Renal pelvis (tissue), 12 donors: Measurements from ENCODE around the gene MRPL37. TPM values are rescaled to one million over a fixed set of nuclear protein-coding genes. Genes with fewer than 3 reads are reported as not detected.
"Not testable (repeated sequence)": the region's sequence is repeated elsewhere in the genome, so short reads cannot be mapped to it uniquely, and the experiment has no call there.

Experiments
- DNase-seq: peaks from one replicate; pipeline ENCODE4 v3.0.0-alpha.2; 2013
- long read RNA-seq, 16 experiments: transcript quantifications; one replicate each; lab custom pipeline, GENCODE V29; 2026
- polyA plus RNA-seq, 3 donors: library from polyadenylated mRNA; unstranded; fragments of 120-200 nt; gene quantifications; one replicate each; pipeline ENCODE4 v1.2.1, GENCODE V29; 2013; ENCODE audit not compliant: insufficient read length in 3 of 3

The MRPL37 gene
- polyA plus RNA-seq, result 10 to 100 TPM; 80.0 to 89.0 (median 85.8) TPM
- long read RNA-seq, donor 1, transcript MRPL37-202 (7 exons, 1,483 nt), result major isoform, 24 of 36 reads
- long read RNA-seq, donor 1, partial matches to known transcripts, result 6 of 36 reads
- long read RNA-seq, donor 1, other reads (novel, unspliced or antisense), result 6 of 36 reads
- long read RNA-seq, donor 2, transcript MRPL37-202 (7 exons, 1,483 nt), result major isoform, 50 of 156 reads
- long read RNA-seq, donor 2, partial matches to known transcripts, result 98 of 156 reads
- long read RNA-seq, donor 2, other reads (novel, unspliced or antisense), result 7 of 156 reads
- long read RNA-seq, donor 3, transcript MRPL37-202 (7 exons, 1,483 nt), result major isoform, 22 of 31 reads
- long read RNA-seq, donor 3, partial matches to known transcripts, result 9 of 31 reads
- long read RNA-seq, donor 3, other reads (novel, unspliced or antisense), result 0 of 31 reads
- long read RNA-seq, donor 4, transcript MRPL37-202 (7 exons, 1,483 nt), result major isoform, 30 of 93 reads
- long read RNA-seq, donor 4, partial matches to known transcripts, result 46 of 93 reads
- long read RNA-seq, donor 4, other reads (novel, unspliced or antisense), result 14 of 93 reads
- long read RNA-seq, donor 5, transcript MRPL37-202 (7 exons, 1,483 nt), result major isoform, 17 of 30 reads
- long read RNA-seq, donor 5, partial matches to known transcripts, result 13 of 30 reads
- long read RNA-seq, donor 5, other reads (novel, unspliced or antisense), result 0 of 30 reads
- long read RNA-seq, donor 6, transcript MRPL37-202 (7 exons, 1,483 nt), result major isoform, 37 of 37 reads
- long read RNA-seq, donor 6, partial matches to known transcripts, result 0 of 37 reads
- long read RNA-seq, donor 6, other reads (novel, unspliced or antisense), result 0 of 37 reads
- long read RNA-seq, donor 7, transcript MRPL37-202 (7 exons, 1,483 nt), result major isoform, 33 of 41 reads
- long read RNA-seq, donor 7, partial matches to known transcripts, result 8 of 41 reads
- long read RNA-seq, donor 7, other reads (novel, unspliced or antisense), result 0 of 41 reads
- long read RNA-seq, donor 8, transcript MRPL37-202 (7 exons, 1,483 nt), result major isoform, 5 of 5 reads
- long read RNA-seq, donor 8, partial matches to known transcripts, result 0 of 5 reads
- long read RNA-seq, donor 8, other reads (novel, unspliced or antisense), result 0 of 5 reads
- long read RNA-seq, donor 9, transcript MRPL37-202 (7 exons, 1,483 nt), result major isoform, 48 of 179 reads
- long read RNA-seq, donor 9, partial matches to known transcripts, result 122 of 179 reads
- long read RNA-seq, donor 9, other reads (novel, unspliced or antisense), result 8 of 179 reads
- long read RNA-seq, donor 10, transcript MRPL37-202 (7 exons, 1,483 nt), result major isoform, 22 of 31 reads
- long read RNA-seq, donor 10, partial matches to known transcripts, result 9 of 31 reads
- long read RNA-seq, donor 10, other reads (novel, unspliced or antisense), result 0 of 31 reads
- long read RNA-seq, donor 11, transcript MRPL37-202 (7 exons, 1,483 nt), result major isoform, 14 of 106 reads
- long read RNA-seq, donor 11, partial matches to known transcripts, result 91 of 106 reads
- long read RNA-seq, donor 11, other reads (novel, unspliced or antisense), result 0 of 106 reads
- long read RNA-seq, donor 12, transcript MRPL37-202 (7 exons, 1,483 nt), result major isoform, 39 of 241 reads
- long read RNA-seq, donor 12, partial matches to known transcripts, result 173 of 241 reads
- long read RNA-seq, donor 12, other reads (novel, unspliced or antisense), result 28 of 241 reads
- long read RNA-seq, donor 13, transcript MRPL37-202 (7 exons, 1,483 nt), result major isoform, 20 of 20 reads
- long read RNA-seq, donor 13, partial matches to known transcripts, result 0 of 20 reads
- long read RNA-seq, donor 13, other reads (novel, unspliced or antisense), result 0 of 20 reads
- long read RNA-seq, donor 14, result 0 reads
- long read RNA-seq, donor 15, transcript MRPL37-202 (7 exons, 1,483 nt), result major isoform, 40 of 150 reads
- long read RNA-seq, donor 15, partial matches to known transcripts, result 61 of 150 reads
- long read RNA-seq, donor 15, other reads (novel, unspliced or antisense), result 48 of 150 reads
- long read RNA-seq, donor 16, transcript MRPL37-202 (7 exons, 1,483 nt), result major isoform, 36 of 49 reads
- long read RNA-seq, donor 16, partial matches to known transcripts, result 7 of 49 reads
- long read RNA-seq, donor 16, other reads (novel, unspliced or antisense), result 6 of 49 reads

DNA sequence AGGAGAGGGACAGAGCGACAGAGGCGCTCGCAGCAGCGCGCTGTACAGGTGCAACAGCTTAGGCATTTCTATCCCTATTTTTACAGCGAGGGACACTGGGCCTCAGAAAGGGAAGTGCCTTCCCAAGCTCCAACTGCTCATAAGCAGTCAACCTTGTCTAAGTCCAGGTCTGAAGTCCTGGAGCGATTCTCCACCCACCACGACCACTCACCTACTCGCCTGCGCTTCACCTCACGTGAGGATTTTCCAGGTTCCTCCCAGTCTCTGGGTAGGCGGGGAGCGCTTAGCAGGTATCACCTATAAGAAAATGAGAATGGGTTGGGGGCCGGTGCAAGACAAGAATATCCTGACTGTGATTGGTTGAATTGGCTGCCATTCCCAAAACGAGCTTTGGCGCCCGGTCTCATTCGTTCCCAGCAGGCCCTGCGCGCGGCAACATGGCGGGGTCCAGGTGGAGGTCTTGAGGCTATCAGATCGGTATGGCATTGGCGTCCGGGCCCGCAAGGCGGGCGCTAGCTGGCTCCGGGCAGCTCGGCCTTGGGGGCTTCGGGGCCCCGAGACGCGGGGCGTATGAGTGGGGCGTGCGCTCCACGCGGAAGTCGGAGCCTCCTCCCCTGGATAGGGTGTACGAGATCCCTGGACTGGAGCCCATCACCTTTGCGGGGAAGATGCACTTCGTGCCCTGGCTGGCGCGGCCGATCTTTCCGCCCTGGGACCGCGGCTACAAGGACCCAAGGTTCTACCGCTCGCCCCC, at the start of gene MRPL37, which contains the start of gene CYB5RL:
Gene MRPL37, plus strand, starts transcription at position 403 of the 754 bp plus-strand sequence. Its CDS starts 77 bp downstream, at position 480.
Gene CYB5RL, minus strand, starts transcription at position 266 of the 754 bp plus-strand sequence. CDS start 4,414 bp downstream, outside the sequence.
- DNase-seq, result peak; percentile 98

DNA sequence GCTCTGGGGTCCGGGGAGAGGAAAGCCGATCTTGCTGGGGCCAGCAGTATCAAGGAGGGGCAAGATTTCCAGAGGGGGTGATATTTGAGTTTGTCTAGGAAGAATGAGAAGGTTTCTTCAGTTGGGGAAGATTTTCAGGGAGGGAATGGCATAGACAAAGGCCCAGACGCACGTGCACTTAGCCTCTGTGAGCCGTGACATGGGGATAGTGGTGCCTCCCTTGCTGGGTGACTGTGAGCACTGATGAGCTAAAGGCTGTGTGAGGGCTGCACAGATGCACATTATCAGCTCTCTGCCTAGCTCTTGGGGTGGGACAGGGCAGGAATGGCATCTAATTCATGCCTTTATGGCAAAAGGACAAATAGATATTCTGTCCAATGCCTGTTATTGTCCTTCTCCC, 49.0 kb upstream of the MRPL37 start:
- no peak for DNase-seq

DNA sequence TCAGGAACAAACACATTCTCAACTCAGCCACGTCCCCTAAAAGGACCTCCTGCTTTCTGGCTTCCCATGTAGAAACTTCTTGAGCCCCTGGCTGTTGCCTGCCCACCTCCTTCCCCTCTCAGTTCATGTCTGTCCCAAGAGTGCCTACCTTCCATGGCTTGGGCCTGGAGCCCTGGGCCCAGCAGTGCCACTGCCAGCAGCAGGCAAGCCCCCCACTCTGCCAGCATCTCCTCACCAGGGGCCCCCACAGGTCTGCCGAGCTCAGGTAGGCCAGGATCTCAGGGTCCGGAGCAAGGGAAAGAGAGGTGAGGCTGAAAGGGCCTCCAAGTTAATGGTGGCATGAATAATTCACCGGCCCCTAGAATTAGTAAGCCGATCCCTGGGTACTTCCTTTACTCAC, 47.3 kb upstream of the MRPL37 start, which contains the start of gene CDCP2:
Gene CDCP2, minus strand, starts transcription at position 305 of the 400 bp plus-strand sequence. Its CDS starts 78 bp downstream, at position 227.
- no peak for DNase-seq

- DNase-seq, result no peak
These were observed 46.2 kb upstream of the MRPL37 start for GRCh38 chr1:54153535-54154439.

GRCh38 chr1:54156201-54156600, 43.8 kb upstream of the MRPL37 start:
- no peak for DNase-seq

- no peak for DNase-seq
These were observed 43.0 kb upstream of the MRPL37 start for GRCh38 chr1:54156986-54157385.

GRCh38 chr1:54157401-54157800, 42.6 kb upstream of the MRPL37 start:
- DNase-seq, result no peak

GRCh38 chr1:54158071-54158470, 41.9 kb upstream of the MRPL37 start:
- no peak for DNase-seq

GRCh38 chr1:54159733-54160316, 40.1 kb upstream of the MRPL37 start:
- DNase-seq, result no peak

- DNase-seq, result no peak
These were observed 39.6 kb upstream of the MRPL37 start for GRCh38 chr1:54160351-54160750.

GRCh38 chr1:54161495-54162168, 38.3 kb upstream of the MRPL37 start:
- DNase-seq, result no peak

DNA sequence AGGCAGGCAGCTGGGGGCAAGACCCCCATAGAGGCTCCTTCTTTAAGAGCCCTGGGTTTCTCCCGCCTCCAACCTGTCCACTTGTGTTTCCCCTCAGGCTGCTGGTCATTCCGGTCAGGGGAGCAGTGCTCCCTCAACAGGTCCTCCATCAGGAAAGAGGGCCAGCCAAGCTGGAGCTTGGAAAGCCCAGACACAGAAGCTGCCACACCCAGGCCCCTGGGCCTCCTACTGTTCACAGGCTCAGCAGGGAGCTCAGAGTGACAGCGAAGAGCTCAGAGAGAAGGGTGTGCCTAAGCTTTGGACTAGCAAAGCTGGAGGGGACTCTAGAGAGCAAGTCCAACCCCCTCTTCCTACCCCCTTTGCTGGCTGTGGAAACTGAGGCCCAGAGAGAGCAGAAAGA, 36.9 kb upstream of the MRPL37 start:
- DNase-seq, result no peak

DNA sequence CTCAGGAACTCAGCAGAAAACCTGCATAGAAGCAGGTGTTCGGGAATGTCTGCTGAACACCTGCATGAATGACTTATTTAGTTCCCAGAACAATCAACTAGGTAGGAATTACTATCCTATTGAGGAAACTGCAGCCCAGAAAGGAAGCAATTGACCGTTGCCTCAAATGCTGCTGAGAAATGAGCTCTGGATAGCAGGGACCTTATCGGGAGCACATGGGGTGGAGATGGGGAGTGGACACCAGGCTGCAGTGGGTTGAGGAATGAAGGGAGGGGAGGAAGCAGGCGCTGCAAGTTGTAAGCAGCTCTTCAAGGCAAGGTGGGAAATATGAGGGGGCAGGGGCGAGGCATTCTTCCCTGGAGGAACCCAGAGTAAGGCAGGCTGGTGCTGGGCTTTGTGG, 36.4 kb upstream of the MRPL37 start:
- DNase-seq, result no peak

DNA sequence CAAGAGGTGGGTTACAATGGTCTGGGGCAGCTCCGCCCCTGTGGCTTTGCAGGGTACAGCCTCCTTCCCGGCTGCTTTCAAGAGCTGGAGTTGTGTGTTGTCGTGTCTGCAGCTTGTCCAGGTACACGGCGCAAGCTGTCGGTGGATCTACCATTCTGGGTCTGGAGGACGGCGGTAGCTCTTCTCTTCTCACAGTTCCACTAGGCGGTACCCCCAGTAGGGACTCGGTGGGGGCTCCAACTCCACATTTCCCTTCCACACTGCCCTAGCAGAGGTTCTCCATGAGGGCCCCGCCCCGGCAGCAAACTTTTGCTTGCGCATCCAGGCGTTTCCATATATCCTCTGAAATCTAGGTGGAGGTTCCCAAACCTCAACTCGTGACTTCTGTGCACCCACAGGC, 34.8 kb upstream of the MRPL37 start:
- DNase-seq, result no peak

GRCh38 chr1:54166357-54166756, 33.6 kb upstream of the MRPL37 start:
- not testable (repeated sequence) for DNase-seq

DNA sequence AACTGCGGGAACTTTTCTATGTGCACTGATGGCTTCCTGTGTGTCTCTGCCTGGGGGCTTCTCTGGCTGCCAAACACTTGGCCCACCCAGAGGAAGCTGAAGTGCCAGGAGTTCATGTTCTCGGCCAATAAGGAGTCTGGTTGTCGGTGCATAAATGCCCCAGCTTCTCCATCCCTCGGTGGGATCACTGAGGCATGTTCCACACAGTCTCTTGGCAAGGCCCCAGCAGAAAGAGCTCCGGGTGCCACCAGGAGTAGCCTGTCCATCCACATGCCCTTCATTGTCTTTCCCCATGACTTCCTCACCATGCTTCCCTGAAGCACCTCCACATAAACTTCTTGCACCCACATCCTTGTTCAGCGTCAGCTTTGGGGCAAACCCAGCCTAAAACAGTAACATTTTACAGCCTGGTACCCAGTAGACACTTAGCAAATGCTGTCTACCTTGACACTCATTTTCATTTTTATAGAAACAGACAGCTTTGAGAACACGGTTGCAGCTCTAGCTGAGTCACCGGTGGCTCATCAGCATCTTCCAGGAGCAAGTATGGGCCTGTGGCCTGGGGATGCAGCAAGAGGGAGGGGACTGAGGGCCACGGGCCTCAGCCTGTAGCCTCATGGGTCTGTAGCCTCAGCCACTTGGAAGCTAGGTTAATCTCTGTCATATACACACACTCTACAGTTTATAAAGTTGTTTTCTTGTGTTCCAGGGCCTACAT, 32.4 kb upstream of the MRPL37 start:
- no peak for DNase-seq
